ENCODE data around the gene ZNF385D. TPM values are rescaled to one million over a fixed set of nuclear protein-coding genes. Genes with fewer than 3 reads are reported as not detected.

The ZNF385D gene
- total and polyA plus RNA-seq, 11 donors, result 1.3 to 19.8 (median 7.9) TPM

GRCh38 chr3:21673393-21673792 lies 77.6 kb downstream of the ZNF385D start:
- H3K9me3 ChIP-seq, result no peaks in the 10 kb centered on the region
- no peak overlapping the region for H3K4me3 ChIP-seq
- no peak for DNase-seq
- no peaks in the 10 kb centered on the region for H3K27me3 ChIP-seq
- H3K36me3 ChIP-seq, result no peaks in the 10 kb centered on the region
- TF ChIP-seq, protein P1, sequence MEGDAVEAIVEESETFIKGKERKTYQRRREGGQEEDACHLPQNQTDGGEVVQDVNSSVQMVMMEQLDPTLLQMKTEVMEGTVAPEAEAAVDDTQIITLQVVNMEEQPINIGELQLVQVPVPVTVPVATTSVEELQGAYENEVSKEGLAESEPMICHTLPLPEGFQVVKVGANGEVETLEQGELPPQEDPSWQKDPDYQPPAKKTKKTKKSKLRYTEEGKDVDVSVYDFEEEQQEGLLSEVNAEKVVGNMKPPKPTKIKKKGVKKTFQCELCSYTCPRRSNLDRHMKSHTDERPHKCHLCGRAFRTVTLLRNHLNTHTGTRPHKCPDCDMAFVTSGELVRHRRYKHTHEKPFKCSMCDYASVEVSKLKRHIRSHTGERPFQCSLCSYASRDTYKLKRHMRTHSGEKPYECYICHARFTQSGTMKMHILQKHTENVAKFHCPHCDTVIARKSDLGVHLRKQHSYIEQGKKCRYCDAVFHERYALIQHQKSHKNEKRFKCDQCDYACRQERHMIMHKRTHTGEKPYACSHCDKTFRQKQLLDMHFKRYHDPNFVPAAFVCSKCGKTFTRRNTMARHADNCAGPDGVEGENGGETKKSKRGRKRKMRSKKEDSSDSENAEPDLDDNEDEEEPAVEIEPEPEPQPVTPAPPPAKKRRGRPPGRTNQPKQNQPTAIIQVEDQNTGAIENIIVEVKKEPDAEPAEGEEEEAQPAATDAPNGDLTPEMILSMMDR (IDR thresholded peaks at IDR 0.05), result no peak
- no peak for TF ChIP-seq POLR2A (IDR thresholded peaks at IDR 0.05)
- H3K27ac ChIP-seq, result peak overlapping the region in 1 of 12 donors; percentile 15
- WGBS, 4 donors, result 61 to 65% (median 62%) methylated on average over 3 of the region's 3 CpGs
- intact Hi-C loops (cut with DNase I), result no loop called here
- no peak for ATAC-seq
- H3K4me1 ChIP-seq, result peaks cover 0 to 19% (median 0%) of the 10 kb centered on the region in 12 donors

DNA sequence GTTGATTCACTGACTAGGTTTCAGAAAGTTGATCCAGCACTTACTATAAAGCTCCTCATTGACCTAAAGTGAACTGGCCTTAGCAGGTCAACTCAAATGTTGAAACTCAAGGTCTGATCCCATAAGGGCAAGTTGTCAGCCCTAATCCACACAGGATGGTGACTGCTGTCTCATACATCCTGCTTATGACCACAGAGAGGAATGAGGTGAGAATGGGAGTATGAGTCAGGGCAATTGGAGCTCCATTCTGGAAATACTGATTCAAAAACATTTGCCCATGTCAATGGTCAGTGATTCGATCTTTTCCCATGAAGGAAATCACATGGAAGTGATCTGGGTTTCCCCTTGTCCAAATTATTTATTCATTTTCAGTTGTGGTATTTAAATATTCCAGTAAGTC lies 78.7 kb downstream of the ZNF385D start:
- no peaks in the 10 kb centered on the region for H3K27me3 ChIP-seq
- H3K4me3 ChIP-seq, result no peak overlapping the region
- WGBS, 4 donors, result 55 to 69% (median 60%) methylated on average over 1 of the region's 1 CpG
- intact Hi-C loops (cut with DNase I), result no loop called here
- peaks cover 0 to 11% (median 0%) of the 10 kb centered on the region in 12 donors for H3K4me1 ChIP-seq
- no peak for DNase-seq
- TF ChIP-seq POLR2A (IDR thresholded peaks at IDR 0.05), result no peak
- TF ChIP-seq, protein P1 (IDR thresholded peaks at IDR 0.05), result no peak
- H3K36me3 ChIP-seq, result no peaks in the 10 kb centered on the region
- no peaks in the 10 kb centered on the region for H3K9me3 ChIP-seq
- ATAC-seq, result peak in 3 of 4 donors; percentile 60 to 79 (median 68)
- H3K27ac ChIP-seq, result peak overlapping the region in 1 of 12 donors; percentile 57

GRCh38 chr3:21670386-21670785 lies 80.6 kb downstream of the ZNF385D start:
- intact Hi-C loops (cut with DNase I), result no loop called here
- 77 to 86% (median 84%) methylated on average over 6 of the region's 6 CpGs for WGBS, 4 donors
- Histone ChIP-seq H3K4me3 (no peak overlapping the region), H3K4me1 (peaks cover 0 to 17% (median 0%) of the 10 kb centered on the region in 12 donors), H3K36me3 (no peaks in the 10 kb centered on the region), H3K9me3 (no peaks in the 10 kb centered on the region), H3K27ac (no peak overlapping the region), H3K27me3 (no peaks in the 10 kb centered on the region)
- ATAC-seq (no peak), DNase-seq (no peak)
- TF ChIP-seq, protein P1 (IDR thresholded peaks at IDR 0.05), result no peak
- no peak for TF ChIP-seq POLR2A (IDR thresholded peaks at IDR 0.05)

DNA sequence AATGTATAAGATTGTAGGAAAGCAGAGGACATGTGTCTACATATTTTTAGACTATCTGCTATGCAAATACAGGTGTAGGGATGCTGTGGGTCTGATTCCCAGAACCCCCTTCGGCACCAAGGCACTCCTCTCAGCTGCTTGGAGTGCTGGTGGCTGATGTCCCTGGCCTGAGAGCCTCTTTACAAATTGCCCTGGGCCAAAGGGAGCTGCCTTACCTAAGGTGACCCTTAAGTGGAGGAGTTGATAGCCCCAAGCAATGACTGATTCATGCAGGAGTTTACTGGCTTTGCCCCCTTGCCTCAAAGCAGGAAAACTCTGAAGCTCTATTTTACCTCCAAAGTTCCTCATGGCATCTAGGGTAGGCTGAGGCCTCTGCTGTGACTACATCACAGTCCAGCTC lies 83.0 kb downstream of the ZNF385D start:
- WGBS, 4 donors, result 64 to 86% (median 68%) methylated on average over 1 of the region's 1 CpG
- Histone ChIP-seq H3K27me3 (no peaks in the 10 kb centered on the region), H3K36me3 (peaks cover 0 to 3% (median 0%) of the 10 kb centered on the region in 9 donors), H3K27ac (no peak overlapping the region), H3K4me1 (peaks cover 0 to 21% (median 0%) of the 10 kb centered on the region in 12 donors), H3K4me3 (no peak overlapping the region), H3K9me3 (no peaks in the 10 kb centered on the region)
- no peak for DNase-seq
- no peak for ATAC-seq
- intact Hi-C loops (cut with DNase I), result loop anchor here in 1 of 10 donors (2.0 kb wide), 1 partner anchor 13 kb away; no protein-coding TSS in a partner anchor
- TF ChIP-seq POLR2A (IDR thresholded peaks at IDR 0.05), result no peak
- TF ChIP-seq, protein P1 (IDR thresholded peaks at IDR 0.05), result no peak
